ENCODE measurements around the gene USP13.

- TF ChIP-seq CTCF (IDR thresholded peaks at IDR 0.05) (no peak), POLR2A (IDR thresholded peaks at IDR 0.05) (no peak)
Observed at GRCh38 chr3:179738998-179739397, 86.2 kb downstream of the USP13 start.

All from testis (tissue), 2 donors.